Measurements from ENCODE around the gene MYZAP.

DNA sequence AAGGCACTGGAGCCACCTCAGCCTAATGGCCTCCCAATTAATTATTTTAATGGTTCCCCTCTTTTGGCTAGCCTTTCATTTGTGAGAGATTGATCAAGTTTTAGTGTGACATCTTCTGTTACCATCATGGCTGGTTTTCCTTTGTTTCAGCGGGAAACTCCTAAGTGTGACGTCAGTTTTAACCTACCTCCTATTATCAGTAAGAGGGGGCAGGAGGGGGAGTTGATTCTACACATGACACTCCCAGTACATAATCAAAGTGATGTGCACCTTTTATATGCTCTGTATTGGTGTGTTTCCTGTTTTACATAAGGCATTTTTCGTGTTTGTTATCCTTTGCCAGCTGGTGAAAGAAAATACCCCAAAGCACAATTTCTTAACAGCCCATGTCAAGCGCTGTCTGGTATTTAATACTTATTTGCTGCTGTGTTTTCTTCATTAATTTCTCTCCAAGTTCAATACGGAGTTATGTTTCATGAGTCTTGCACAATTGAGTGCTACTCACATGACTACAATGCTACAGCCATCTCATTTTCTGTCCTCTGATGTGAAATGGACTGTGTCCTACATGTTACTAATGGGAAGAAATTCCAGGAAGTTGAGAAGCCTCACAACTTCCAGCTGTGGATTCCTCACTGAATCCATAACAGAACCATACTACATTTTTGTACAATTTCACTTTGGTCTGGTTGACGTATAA lies 62.6 kb downstream of the MYZAP start:
- TF ChIP-seq, protein P1, sequence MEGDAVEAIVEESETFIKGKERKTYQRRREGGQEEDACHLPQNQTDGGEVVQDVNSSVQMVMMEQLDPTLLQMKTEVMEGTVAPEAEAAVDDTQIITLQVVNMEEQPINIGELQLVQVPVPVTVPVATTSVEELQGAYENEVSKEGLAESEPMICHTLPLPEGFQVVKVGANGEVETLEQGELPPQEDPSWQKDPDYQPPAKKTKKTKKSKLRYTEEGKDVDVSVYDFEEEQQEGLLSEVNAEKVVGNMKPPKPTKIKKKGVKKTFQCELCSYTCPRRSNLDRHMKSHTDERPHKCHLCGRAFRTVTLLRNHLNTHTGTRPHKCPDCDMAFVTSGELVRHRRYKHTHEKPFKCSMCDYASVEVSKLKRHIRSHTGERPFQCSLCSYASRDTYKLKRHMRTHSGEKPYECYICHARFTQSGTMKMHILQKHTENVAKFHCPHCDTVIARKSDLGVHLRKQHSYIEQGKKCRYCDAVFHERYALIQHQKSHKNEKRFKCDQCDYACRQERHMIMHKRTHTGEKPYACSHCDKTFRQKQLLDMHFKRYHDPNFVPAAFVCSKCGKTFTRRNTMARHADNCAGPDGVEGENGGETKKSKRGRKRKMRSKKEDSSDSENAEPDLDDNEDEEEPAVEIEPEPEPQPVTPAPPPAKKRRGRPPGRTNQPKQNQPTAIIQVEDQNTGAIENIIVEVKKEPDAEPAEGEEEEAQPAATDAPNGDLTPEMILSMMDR (IDR thresholded peaks at IDR 0.05) = no peak
- TF ChIP-seq POLR2A (IDR thresholded peaks at IDR 0.05) = no peak
